HepG2 (cell line): ENCODE data around the gene APC2. TPM values are rescaled to one million over a fixed set of nuclear protein-coding genes. Genes with fewer than 3 reads are reported as not detected.

Experiments
- ATAC-seq: fragments of 200-7000 bp; cut with Tn5 transposase; 3 replicates; pipeline ENCODE4 v1.9.1; 2020; ENCODE audit warnings: mild to moderate bottlenecking, moderate library complexity
- BruUV-seq: library from RNA; stranded (reverse); fragments of 400-500 nt; replicated peaks from 2 replicates; lab custom pipeline; 2021; lab: Mats Ljungman, UMichigan
- CTCF ChIA-PET: fragments of 300-600 bp; formaldehyde crosslinking; extraction: SDS; loops from one replicate; lab custom pipeline; 2021; ENCODE audit warnings: low total read pairs, inconsistent platforms, low intra/inter-chr PET ratio; lab: Yijun Ruan, JAX
- POLR2A ChIA-PET: fragments of 350-600 bp; sonication (Branson Sonifier 250); formaldehyde crosslinking; loops from one replicate; lab custom pipeline; 2020; ENCODE audit warnings: antibody characterized with exemption, inconsistent platforms; lab: Yijun Ruan, JAX
- DNase-seq: peaks from one replicate; pipeline ENCODE4 v3.0.0-alpha.2; 2015; ENCODE audit warnings: low spot score
- FAIRE-seq: peaks from 3 replicates; lab custom pipeline; 2011; peaks lifted over from hg19 to GRCh38; lab: Jason Lieb, UNC
- H2AFZ ChIP-seq: one replicate; pipeline ENCODE4 v1.6.1; 2011; ENCODE audit warnings: low read length, inconsistent platforms
- H3K27ac ChIP-seq: fragments of 300-600 bp; 3 replicates; pipeline ENCODE4 v1.8.0; 2011; ENCODE audit warnings: mixed run types, mild to moderate bottlenecking, mixed read lengths, low read length, inconsistent platforms; ENCODE audit not compliant: insufficient read depth; ENCODE audit errors: extremely low read length
- H3K27me3 ChIP-seq, 2 experiments: fragments of 200-600 bp in 1 of 2; 2 replicates in 1 of 2; 3 replicates in 1 of 2; pipeline versions ENCODE4 v1.6.0 to v1.8.0; 2011; ENCODE audit warnings: low read length in 2 of 2, mild to moderate bottlenecking in 2 of 2, moderate library complexity in 2 of 2, inconsistent platforms in 1 of 2; ENCODE audit not compliant: insufficient read depth in 2 of 2, control insufficient read depth in 1 of 2
- H3K36me3 ChIP-seq, 2 experiments: fragments of 200-600 bp in 1 of 2; replicated peaks in 1 of 2; 2 replicates in 1 of 2; 3 replicates in 1 of 2; pipeline versions ENCODE4 v1.5.1 to v1.8.0; 2011; ENCODE audit warnings: low read length in 2 of 2, inconsistent platforms in 1 of 2; ENCODE audit not compliant: insufficient read depth in 2 of 2, control insufficient read depth in 1 of 2
- H3K4me1 ChIP-seq: 2 replicates; pipeline ENCODE4 v1.5.1; 2012; ENCODE audit warnings: low read length, inconsistent platforms; ENCODE audit not compliant: insufficient read depth
- H3K4me2 ChIP-seq: 2 replicates; pipeline ENCODE4 v1.6.0; 2011; ENCODE audit warnings: low read depth, low read length, inconsistent platforms
- H3K4me3 ChIP-seq, 3 experiments: fragments of 200-600 bp in 1 of 3; sonication (generic), shearing (Covaris generic) in 1 of 3; replicated peaks in 1 of 3; 2 replicates each; pipeline ENCODE4 v1.5.1; 2011 to 2016; ENCODE audit warnings: low read length in 3 of 3, inconsistent platforms in 2 of 3, low read depth in 2 of 3, mild to moderate bottlenecking in 2 of 3, control low read depth in 1 of 3, mixed read lengths in 1 of 3; ENCODE audit not compliant: insufficient read depth in 1 of 3
- H3K79me2 ChIP-seq: one replicate; pipeline ENCODE4 v1.6.1; 2011; ENCODE audit warnings: low read length, inconsistent platforms; ENCODE audit not compliant: insufficient read depth
- H3K9ac ChIP-seq: 2 replicates; pipeline ENCODE4 v1.6.0; 2011; ENCODE audit warnings: mild to moderate bottlenecking, low read depth, low read length, inconsistent platforms; ENCODE audit not compliant: insufficient read depth
- H3K9me3 ChIP-seq: 2 replicates; pipeline ENCODE4 v1.5.1; 2012; ENCODE audit warnings: mild to moderate bottlenecking, low read length
- H4K20me1 ChIP-seq: 2 replicates; pipeline ENCODE4 v1.6.0; 2011; ENCODE audit warnings: inconsistent platforms, mild to moderate bottlenecking, low read length, moderate library complexity; ENCODE audit not compliant: insufficient read depth
- CBX5 ChIP-seq: sonication (generic); formaldehyde crosslinking; IDR thresholded peaks from 2 replicates; pipeline ENCODE4 v1.4.0; 2020; ENCODE audit warnings: missing genetic modification reagents, borderline replicate concordance
- CEBPB ChIP-seq: IDR thresholded peaks from 2 replicates; pipeline ENCODE4 v1.6.1; 2011; ENCODE audit warnings: low read depth, low read length, improper control_type of control experiment, borderline replicate concordance
- EEA1 ChIP-seq: sonication (generic); formaldehyde crosslinking; IDR thresholded peaks from 2 replicates; pipeline ENCODE4 v1.5.1; 2020; ENCODE audit warnings: mild to moderate bottlenecking, missing genetic modification reagents, borderline replicate concordance
- FOXP4 ChIP-seq: sonication (generic); formaldehyde crosslinking; IDR thresholded peaks from 2 replicates; pipeline ENCODE4 v1.4.0; 2020; ENCODE audit warnings: missing genetic modification reagents
- GPBP1L1 ChIP-seq: sonication (generic); formaldehyde crosslinking; IDR thresholded peaks from 2 replicates; pipeline ENCODE4 v1.5.0; 2020; ENCODE audit warnings: mild to moderate bottlenecking, missing genetic modification reagents
- MED13 ChIP-seq: sonication (generic); formaldehyde crosslinking; IDR thresholded peaks from 2 replicates; pipeline ENCODE4 v1.5.0; 2020; ENCODE audit warnings: missing genetic modification reagents
- NCOA5 ChIP-seq: sonication (generic); formaldehyde crosslinking; IDR thresholded peaks from 2 replicates; pipeline ENCODE4 v1.4.0; 2020; ENCODE audit warnings: missing genetic modification reagents
- POLR2A ChIP-seq, 2 experiments: IDR thresholded peaks; 2 replicates each; pipeline ENCODE4 v1.6.1; 2011; ENCODE audit warnings: low read depth in 2 of 2, low read length in 2 of 2, mild to moderate bottlenecking in 1 of 2, moderate library complexity in 1 of 2; ENCODE audit not compliant: insufficient read depth in 1 of 2
- PRPF4 ChIP-seq: fragments of 200-400 bp; formaldehyde crosslinking; IDR thresholded peaks from 2 replicates; pipeline ENCODE4 v1.6.1; 2016; ENCODE audit warnings: low read length, low read depth; ENCODE audit not compliant: poor library complexity, severe bottlenecking
- THYN1 ChIP-seq: sonication (generic); formaldehyde crosslinking; IDR thresholded peaks from 2 replicates; pipeline ENCODE4 v1.8.1; 2023; ENCODE audit warnings: low read depth, mild to moderate bottlenecking, moderate library complexity, missing genetic modification reagents, borderline replicate concordance
- ZBTB33 ChIP-seq: sonication (generic); formaldehyde crosslinking; IDR thresholded peaks from 2 replicates; pipeline ENCODE4 v1.4.0; 2020; ENCODE audit warnings: missing genetic modification reagents
- ZBTB38 ChIP-seq: sonication (generic); formaldehyde crosslinking; IDR thresholded peaks from 2 replicates; pipeline ENCODE4 v1.5.1; 2020; ENCODE audit warnings: mild to moderate bottlenecking, missing genetic modification reagents
- ZNF430 ChIP-seq: sonication (generic); formaldehyde crosslinking; IDR thresholded peaks from 2 replicates; pipeline ENCODE4 v1.9.0; 2021; ENCODE audit warnings: mild to moderate bottlenecking, missing genetic modification reagents
- ZNF589 ChIP-seq: sonication (generic); formaldehyde crosslinking; conservative IDR thresholded peaks from 2 replicates; pipeline ENCODE4 v1.8.0; 2022; ENCODE audit warnings: mild to moderate bottlenecking, moderate library complexity, missing genetic modification reagents
- WGBS: methylation state at CpG from one replicate; pipeline ENCODE4 v1.1.6; 2017; ENCODE audit warnings: low lambda C conversion rate; 5-methylcytosine and 5-hydroxymethylcytosine counted together
- in situ Hi-C: cut with HindIII; loops from 2 replicates; pipeline ENCODE4 v1.10.0; 2017; ENCODE audit warnings: low pct_unique_long_range_greater_than_20kb; ENCODE audit not compliant: extremely low pct_ligation_motif_present
- intact Hi-C: fragments of 100-400 bp; cut with micrococcal nuclease; formaldehyde crosslinking; loops from one replicate; pipeline ENCODE4 v1.10.0; 2022; ENCODE audit not compliant: unreplicated experiment
- polyA plus RNA-seq, 8 experiments: library from polyadenylated mRNA; depleted of rRNA in 3 of 8; stranded (reverse) in 7 of 8; unstranded in 1 of 8; fragments of >200 nt; fragmentation: Illumina TruSeq in 4 of 8; extraction: Trizol in 4 of 8; gene quantifications; 2 replicates each; pipeline versions ENCODE4 v1.2.1 to v1.2.3, GENCODE V29; 2011 to 2016; ENCODE audit warnings: low read depth in 4 of 8, missing spikeins in 1 of 8, mixed read lengths in 1 of 8; ENCODE audit not compliant: insufficient read depth in 1 of 8
- total RNA-seq, 5 experiments: library from RNA; depleted of rRNA; stranded (reverse); fragments of >200 nt; fragmentation: Illumina TruSeq; extraction: Trizol; gene quantifications; 2 replicates each; pipeline ENCODE4 v1.2.3, GENCODE V29; 2016; ENCODE audit warnings: low read depth in 1 of 5

APC2 gene
- total and polyA plus RNA-seq, 2 of the 13 experiments (the other 11 are each of a cell fraction or from before 2014, with no cell fraction given): 0.08 to 0.22 TPM

- no peak for TF ChIP-seq GPBP1L1 (CRISPR knock-in tag)
These were observed 40.5 kb upstream of the APC2 start (continued) for GRCh38 chr19:1409204-1410005.

- ChIA-PET CTCF (no interaction called here), POLR2A (interaction anchor here (0.5 to 0.8 kb wide), 3 partner anchors 26 to 141 kb away, joined by 3 to 4 read pairs (median 4); partner anchors contain the start of gene CIRBP)
- TF ChIP-seq FOXP4 (CRISPR knock-in tag) (no peak), ZNF589 (CRISPR knock-in tag) (no peak), EEA1 (CRISPR knock-in tag) (no peak), CEBPB (no peak), PRPF4 (no peak), MED13 (CRISPR knock-in tag) (no peak), CBX5 (CRISPR knock-in tag) (no peak), ZBTB38 (CRISPR knock-in tag) (peak; percentile 51; the same call in 1 of the 2 replicates), POLR2A (IDR thresholded peaks at IDR 0.05; ENCODE audit: insufficient read depth in 1 of 2, low read depth in 2 of 2, low read length in 2 of 2) (0 out of 4 replicates have a peak, but pooled peaks of 1 of the 2 experiments have one; percentile 25), ZBTB33 (CRISPR knock-in tag) (peak; percentile 93), ZNF430 (CRISPR knock-in tag) (no peak), THYN1 (no peak), NCOA5 (no peak)
- ATAC-seq (no peak), FAIRE-seq (no peak), DNase-seq (no peak)
- H3K27me3 ChIP-seq: no peaks in the 10 kb centered on the region; a peak in 2 of 5 replicates
- peaks cover 67% of the 10 kb centered on the region for H3K4me1 ChIP-seq
- H2AFZ ChIP-seq: no peak overlapping the region
- in situ Hi-C loops (no loop called here), intact Hi-C loops (no loop called here)
- H4K20me1 ChIP-seq: peaks cover 66% of the 10 kb centered on the region
- BruUV-seq: no TSS peak
- peak overlapping the region; percentile 99 for H3K4me2 ChIP-seq
- H3K9ac ChIP-seq: peak overlapping the region; percentile 96; the same call in 1 of the 2 replicates
- peak overlapping the region in 2 of 3 experiments; percentile 88 to 90; a peak in 2 of 6 replicates for H3K4me3 ChIP-seq
- H3K36me3 ChIP-seq: peaks cover 5 to 25% of the 10 kb centered on the region in 2 experiments; a peak in 4 of 5 replicates
- 89% methylated on average over 21 of the region's 23 CpGs for WGBS
- H3K9me3 ChIP-seq: no peaks in the 10 kb centered on the region
- peaks cover 69% of the 10 kb centered on the region for H3K79me2 ChIP-seq
- H3K27ac ChIP-seq: peak overlapping the region; percentile 30
These were observed 39.7 kb upstream of the APC2 start for GRCh38 chr19:1410136-1410786.
